GM12864 (cell line): ENCODE data around the gene DSCAML1.

ENCODE experiments used
- DNase-seq: peaks from one replicate; pipeline ENCODE4 v3.0.0-alpha.2; 2011; ENCODE audit warnings: low read depth
- H3K4me3 ChIP-seq: 2 replicates; pipeline ENCODE4 v1.5.1; 2011; ENCODE audit warnings: mild to moderate bottlenecking, low read depth, low read length, control low read depth
- CTCF ChIP-seq: IDR thresholded peaks from 2 replicates; pipeline ENCODE4 v1.5.1; 2011; ENCODE audit warnings: low read depth, mild to moderate bottlenecking, moderate library complexity, low read length, control low read depth, inconsistent platforms; ENCODE audit errors: missing control alignments

The DSCAML1 gene

DNA sequence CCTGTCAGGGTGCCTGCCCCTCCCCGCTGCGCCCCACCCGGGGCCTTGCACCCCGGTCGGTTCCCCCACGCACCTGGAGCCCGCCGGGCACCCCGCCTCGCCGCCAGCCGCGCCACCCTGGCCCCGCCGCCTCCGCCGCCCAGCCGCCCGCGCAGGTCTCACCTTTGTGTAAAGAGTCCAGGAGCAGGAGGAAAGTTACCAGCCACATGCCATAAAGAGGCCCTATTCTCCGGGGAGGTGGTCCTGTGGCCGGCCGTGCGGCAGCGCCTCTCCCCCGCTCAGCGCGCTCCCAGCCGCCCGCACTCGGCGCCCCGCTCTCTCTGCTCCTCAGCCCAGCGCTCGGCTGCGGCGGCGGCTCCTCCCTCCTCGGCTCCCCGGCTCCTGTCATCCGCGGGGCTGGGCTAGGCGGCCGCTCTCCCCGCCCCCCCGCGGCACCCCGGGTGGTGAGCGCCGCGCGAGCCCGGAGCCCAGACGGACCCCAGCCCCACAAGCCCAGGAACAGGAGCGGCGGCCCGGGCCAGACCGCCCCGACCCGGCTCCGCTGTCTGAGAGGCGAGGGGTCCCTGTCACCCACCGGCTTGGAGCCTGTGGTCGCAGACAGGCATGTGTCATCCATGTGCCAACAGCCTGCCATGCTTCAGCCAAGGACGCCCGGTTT is at the start of gene DSCAML1:
DSCAML1 (minus strand) TSS at position 345 of the 658 bp plus-strand sequence; CDS start at position 208, 137 bp downstream.
- DNase-seq: no peak
- no peak for TF ChIP-seq CTCF
- no peak within 1 kb of the TSS for H3K4me3 ChIP-seq

DNA sequence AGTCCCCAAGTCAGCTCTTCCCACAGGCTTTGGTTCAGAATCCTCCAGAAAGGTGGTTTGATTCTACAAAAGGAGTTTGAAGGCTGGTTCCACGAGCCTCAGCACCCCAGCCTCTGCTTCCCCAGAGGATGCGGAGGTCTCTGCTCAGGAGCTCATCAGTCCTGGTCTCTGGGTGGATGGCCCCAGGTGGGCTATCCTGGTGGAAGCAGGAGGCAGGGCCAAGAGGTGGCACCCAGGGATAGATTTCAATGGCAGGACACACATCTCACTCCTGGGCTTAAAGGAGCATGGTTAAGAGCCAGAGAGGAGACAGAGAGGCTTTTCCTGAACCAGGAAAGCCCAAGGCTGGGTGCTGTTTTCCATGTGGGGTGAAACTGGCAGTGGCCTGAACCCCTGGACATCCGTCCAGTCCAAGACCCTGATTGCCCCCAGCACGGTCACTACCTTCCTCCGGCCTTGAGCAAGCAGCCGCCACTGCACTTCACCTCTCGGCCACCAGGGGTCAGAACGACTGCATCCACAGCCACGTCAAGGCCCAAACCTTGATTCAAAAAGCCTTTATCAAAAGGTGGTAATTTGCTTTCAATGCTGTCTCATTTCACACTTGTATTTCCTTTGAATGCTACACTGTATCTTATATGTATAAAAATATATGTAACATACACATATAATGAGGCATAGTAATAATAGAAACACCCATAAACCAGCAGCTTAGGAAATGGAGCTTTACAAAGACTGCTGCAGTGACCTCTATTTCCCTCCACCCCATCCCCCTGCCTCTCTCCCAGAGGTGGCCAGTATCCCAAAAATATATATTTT is 46.9 kb upstream of the DSCAML1 start:
- peak; percentile 98 for TF ChIP-seq CTCF
- no peak overlapping the region for H3K4me3 ChIP-seq
- DNase-seq: peak; percentile 15

DNA sequence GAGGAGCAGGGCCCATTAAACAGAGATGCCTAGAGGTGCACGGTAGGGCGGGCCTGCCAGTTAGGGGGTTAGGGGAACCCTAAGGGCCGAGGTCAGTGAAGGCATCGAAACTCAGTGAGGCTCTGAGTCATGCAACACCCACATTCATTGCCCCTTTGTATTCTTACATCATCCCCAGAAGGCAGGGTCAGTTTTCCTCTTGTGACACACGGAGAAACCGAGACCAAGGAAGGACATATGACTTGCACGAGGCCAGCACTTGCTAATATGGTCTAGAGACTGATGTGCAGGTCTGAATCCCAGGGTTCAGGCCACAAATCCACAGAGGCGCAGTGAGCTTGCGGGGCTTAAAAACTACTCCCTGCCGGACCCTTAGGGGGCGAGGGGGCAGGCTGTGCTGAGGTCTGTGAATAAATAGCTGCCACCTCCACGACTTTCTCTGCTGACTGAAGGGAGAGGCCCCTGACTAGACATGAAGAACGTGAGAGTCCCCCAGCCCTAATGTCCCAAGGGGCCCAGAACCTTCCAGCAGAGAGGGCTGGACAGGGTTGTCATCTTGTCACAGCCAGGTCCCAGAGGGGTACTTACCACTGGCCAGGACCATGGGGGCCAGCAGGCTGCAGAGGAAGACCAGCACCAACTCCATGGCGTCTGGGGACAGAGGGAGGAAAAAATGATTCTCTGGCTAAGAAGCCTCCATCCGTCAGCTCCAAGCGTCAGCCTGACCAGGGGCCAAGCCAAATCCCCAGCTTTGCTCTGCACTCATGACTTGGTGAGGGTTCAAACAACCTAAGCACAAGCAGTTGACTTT is 45.3 kb upstream of the DSCAML1 start:
- no peak for DNase-seq
- TF ChIP-seq CTCF: no peak
- H3K4me3 ChIP-seq: no peak overlapping the region

GRCh38 chr11:117841551-117842031 is 44.6 kb upstream of the DSCAML1 start:
- DNase-seq: no peak
- TF ChIP-seq CTCF: no peak
- no peak overlapping the region for H3K4me3 ChIP-seq

GRCh38 chr11:117840881-117841550 is 44.0 kb upstream of the DSCAML1 start:
- DNase-seq: no peak
- H3K4me3 ChIP-seq: no peak overlapping the region
- no peak for TF ChIP-seq CTCF
